ENCODE data around the gene TMEM39B. TPM values are rescaled to one million over a fixed set of nuclear protein-coding genes. Genes with fewer than 3 reads are reported as not detected.

The TMEM39B gene
- polyA plus RNA-seq, 1 experiment: 31.1 TPM

- TF ChIP-seq CTCF (IDR thresholded peaks at IDR 0.05; ENCODE audit: insufficient read depth, low read depth, low read length): no peak
- no peak for DNase-seq (ENCODE audit: low read depth)
- H3K36me3 ChIP-seq (ENCODE audit: control insufficient read depth, insufficient read depth, low read length): peaks cover 18% of the 10 kb centered on the region
- H3K4me3 ChIP-seq (ENCODE audit: low read depth, low read length): no peak overlapping the region
- POLR2A ChIA-PET: interaction anchor here (0.6 kb wide), 1 partner anchor 141 kb away, joined by 4 read pairs; no protein-coding TSS in a partner anchor
- CTCF ChIA-PET: no interaction called here
- no peaks in the 10 kb centered on the region for H3K27me3 ChIP-seq (ENCODE audit: control insufficient read depth, insufficient read depth, low read length)
Measured at GRCh38 chr1:32045772-32046171, 27.0 kb upstream of the TMEM39B start.

DNA sequence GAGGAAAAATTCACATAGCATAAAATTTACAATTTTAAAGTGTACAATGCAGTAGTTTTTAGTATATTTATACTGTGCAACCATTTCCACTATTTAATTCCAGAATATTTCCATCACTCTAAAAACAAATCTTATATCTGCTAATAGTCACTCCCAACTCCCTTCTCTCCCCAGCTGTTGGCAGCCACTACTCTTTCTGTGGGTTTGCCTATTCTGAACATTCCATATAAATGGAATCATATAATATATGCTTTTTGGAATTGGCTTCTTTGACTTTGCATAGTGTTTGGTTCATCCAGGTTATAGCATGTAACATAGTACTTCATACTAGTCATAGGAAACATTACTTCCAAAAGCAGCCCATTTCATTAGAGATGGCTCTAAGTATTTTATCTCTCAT lies 25.0 kb upstream of the TMEM39B start:
- TF ChIP-seq CTCF (IDR thresholded peaks at IDR 0.05; ENCODE audit: insufficient read depth, low read depth, low read length): no peak
- Histone ChIP-seq H3K36me3 (ENCODE audit: control insufficient read depth, insufficient read depth, low read length) (peaks cover 9% of the 10 kb centered on the region), H3K4me3 (ENCODE audit: low read depth, low read length) (no peak overlapping the region), H3K27me3 (ENCODE audit: control insufficient read depth, insufficient read depth, low read length) (no peaks in the 10 kb centered on the region)
- no peak for DNase-seq (ENCODE audit: low read depth)
- CTCF ChIA-PET: interaction anchor here (1.0 to 1.4 kb wide), 2 partner anchors 15 to 17 kb away, joined by 3 to 4 read pairs; no protein-coding TSS in a partner anchor
- POLR2A ChIA-PET: interaction anchor here (0.7 kb wide), 1 partner anchor 14 kb away, joined by 5 read pairs; no protein-coding TSS in a partner anchor

DNA sequence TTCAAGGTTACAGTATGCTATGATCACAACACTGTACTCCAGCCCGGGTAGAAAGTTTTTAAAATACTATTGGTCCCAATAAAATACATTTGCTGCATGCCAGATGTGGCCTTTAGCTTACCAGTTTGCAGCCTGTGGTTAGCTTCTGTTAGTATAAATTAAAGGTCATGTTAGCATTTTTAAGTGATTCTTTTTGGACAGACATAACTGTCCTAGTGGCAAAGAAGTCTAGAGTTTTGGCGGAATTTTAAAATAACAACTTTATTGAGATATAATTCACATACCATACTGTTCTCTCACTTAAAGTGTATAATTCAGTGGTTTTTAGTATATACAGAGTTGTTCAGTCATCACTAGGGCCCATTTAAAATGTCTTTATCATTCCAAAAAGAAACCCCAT lies 24.3 kb upstream of the TMEM39B start:
- TF ChIP-seq CTCF (IDR thresholded peaks at IDR 0.05; ENCODE audit: insufficient read depth, low read depth, low read length): no peak
- no peak for DNase-seq (ENCODE audit: low read depth)
- peaks cover 9% of the 10 kb centered on the region for H3K36me3 ChIP-seq (ENCODE audit: control insufficient read depth, insufficient read depth, low read length)
- POLR2A ChIA-PET: interaction anchor here (0.7 kb wide), 1 partner anchor 13 kb away, joined by 5 read pairs; no protein-coding TSS in a partner anchor
- H3K27me3 ChIP-seq (ENCODE audit: control insufficient read depth, insufficient read depth, low read length): no peaks in the 10 kb centered on the region
- H3K4me3 ChIP-seq (ENCODE audit: low read depth, low read length): no peak overlapping the region
- CTCF ChIA-PET: interaction anchor here (1.0 to 1.4 kb wide), 2 partner anchors 14 to 17 kb away, joined by 3 to 4 read pairs; no protein-coding TSS in a partner anchor

DNA sequence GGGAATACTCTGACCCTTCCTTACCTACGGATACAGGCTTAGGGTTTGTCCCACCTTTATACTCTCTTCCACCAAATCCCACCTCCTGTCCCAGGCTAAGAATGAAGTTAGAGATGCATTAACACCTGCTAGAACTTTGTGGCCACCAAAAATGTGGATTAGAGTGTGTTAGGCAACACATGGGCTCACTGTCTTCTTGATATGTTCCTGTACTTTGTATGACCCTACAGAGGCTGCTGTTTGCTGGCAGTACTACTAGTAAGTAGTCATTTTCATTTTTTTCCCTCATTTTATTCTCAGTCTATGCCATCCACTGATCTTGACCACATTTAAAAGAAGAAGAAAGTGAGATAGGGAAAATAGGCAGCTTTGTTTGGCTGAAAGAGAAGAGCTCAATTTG lies 21.0 kb upstream of the TMEM39B start:
- ChIA-PET POLR2A (no interaction called here), CTCF (interaction anchor here (1.1 kb wide), 1 partner anchor 11 kb away, joined by 7 read pairs; no protein-coding TSS in a partner anchor)
- TF ChIP-seq CTCF (IDR thresholded peaks at IDR 0.05; ENCODE audit: insufficient read depth, low read depth, low read length): no peak
- Histone ChIP-seq H3K4me3 (ENCODE audit: low read depth, low read length) (no peak overlapping the region), H3K36me3 (ENCODE audit: control insufficient read depth, insufficient read depth, low read length) (peaks cover 10% of the 10 kb centered on the region), H3K27me3 (ENCODE audit: control insufficient read depth, insufficient read depth, low read length) (no peaks in the 10 kb centered on the region)
- DNase-seq (ENCODE audit: low read depth): no peak

- peaks cover 7% of the 10 kb centered on the region for H3K36me3 ChIP-seq (ENCODE audit: control insufficient read depth, insufficient read depth, low read length)
- H3K4me3 ChIP-seq (ENCODE audit: low read depth, low read length): no peak overlapping the region
- no peak for DNase-seq (ENCODE audit: low read depth)
- CTCF ChIA-PET: interaction anchor here (2.8 kb wide), 1 partner anchor 10 kb away, joined by 14 read pairs; no protein-coding TSS in a partner anchor
- no peak for TF ChIP-seq CTCF (IDR thresholded peaks at IDR 0.05; ENCODE audit: insufficient read depth, low read depth, low read length)
- no peaks in the 10 kb centered on the region for H3K27me3 ChIP-seq (ENCODE audit: control insufficient read depth, insufficient read depth, low read length)
- POLR2A ChIA-PET: interaction anchor here (0.6 kb wide), 1 partner anchor 39 kb away, joined by 4 read pairs; no protein-coding TSS in a partner anchor
Measured at GRCh38 chr1:32052887-32053286, 19.9 kb upstream of the TMEM39B start.
